Testis (tissue), 2 donors: Measurements from ENCODE around the gene CD59.

Experiments used
- POLR2A ChIP-seq: fragments of 450-650 bp; IDR thresholded peaks from one replicate; pipeline ENCODE4 v1.6.1; 2017; ENCODE audit warnings: antibody characterized with exemption, mild to moderate bottlenecking, moderate library complexity
- TF ChIP-seq, protein P1 (sequence below), 3 experiments: fragments of 450-650 bp in 2 of 3; fragments of 200-600 bp in 1 of 3; sonication (generic) in 1 of 3; IDR thresholded peaks; one replicate each; pipeline ENCODE4 v1.5.1; 2016 to 2019; ENCODE audit warnings: antibody characterized with exemption in 3 of 3, mild to moderate bottlenecking in 2 of 3, moderate library complexity in 1 of 3

- TF ChIP-seq, protein P1, sequence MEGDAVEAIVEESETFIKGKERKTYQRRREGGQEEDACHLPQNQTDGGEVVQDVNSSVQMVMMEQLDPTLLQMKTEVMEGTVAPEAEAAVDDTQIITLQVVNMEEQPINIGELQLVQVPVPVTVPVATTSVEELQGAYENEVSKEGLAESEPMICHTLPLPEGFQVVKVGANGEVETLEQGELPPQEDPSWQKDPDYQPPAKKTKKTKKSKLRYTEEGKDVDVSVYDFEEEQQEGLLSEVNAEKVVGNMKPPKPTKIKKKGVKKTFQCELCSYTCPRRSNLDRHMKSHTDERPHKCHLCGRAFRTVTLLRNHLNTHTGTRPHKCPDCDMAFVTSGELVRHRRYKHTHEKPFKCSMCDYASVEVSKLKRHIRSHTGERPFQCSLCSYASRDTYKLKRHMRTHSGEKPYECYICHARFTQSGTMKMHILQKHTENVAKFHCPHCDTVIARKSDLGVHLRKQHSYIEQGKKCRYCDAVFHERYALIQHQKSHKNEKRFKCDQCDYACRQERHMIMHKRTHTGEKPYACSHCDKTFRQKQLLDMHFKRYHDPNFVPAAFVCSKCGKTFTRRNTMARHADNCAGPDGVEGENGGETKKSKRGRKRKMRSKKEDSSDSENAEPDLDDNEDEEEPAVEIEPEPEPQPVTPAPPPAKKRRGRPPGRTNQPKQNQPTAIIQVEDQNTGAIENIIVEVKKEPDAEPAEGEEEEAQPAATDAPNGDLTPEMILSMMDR (IDR thresholded peaks at IDR 0.05), result no peak
- no peak for TF ChIP-seq POLR2A
Observed at GRCh38 chr11:33772300-33772699, 36.1 kb upstream of the CD59 start.
